COLO668 (cell line): ENCODE results near the gene TMEM52B.

Source experiments
- DNase-seq: peaks from one replicate; lab custom pipeline; 2025; ENCODE audit not compliant: unreplicated experiment; lab: John Stamatoyannopoulos, UW

Gene TMEM52B

GRCh38 chr12:10178821-10179220 is at the start of gene TMEM52B:
TSS of gene TMEM52B (plus strand) at chr12:10179032. CDS start at chr12:10179575, 543 bp downstream.
- no peak for DNase-seq

- no peak for DNase-seq
These were observed 48.8 kb upstream of the TMEM52B start, which contains the start of gene CLEC7A for GRCh38 chr12:10130042-10130441. TSS of gene CLEC7A (minus strand) at chr12:10130199. CDS start at chr12:10130082, 117 bp downstream.

- no peak for DNase-seq
These were observed 47.6 kb upstream of the TMEM52B start for GRCh38 chr12:10131111-10131690.

GRCh38 chr12:10132850-10133370 is 45.9 kb upstream of the TMEM52B start:
- no peak for DNase-seq

GRCh38 chr12:10135126-10135525 is 43.7 kb upstream of the TMEM52B start:
- no peak for DNase-seq

- peak; percentile 33 for DNase-seq
These were observed 42.1 kb upstream of the TMEM52B start for GRCh38 chr12:10136637-10137205.

- DNase-seq, result peak; percentile 2
These were observed 38.8 kb upstream of the TMEM52B start for GRCh38 chr12:10140001-10140400.

GRCh38 chr12:10142976-10143589 is 35.7 kb upstream of the TMEM52B start:
- no peak for DNase-seq

GRCh38 chr12:10147714-10148403 is 31.0 kb upstream of the TMEM52B start:
- no peak for DNase-seq

- DNase-seq, result no peak
These were observed 27.2 kb upstream of the TMEM52B start for GRCh38 chr12:10151621-10152020.

GRCh38 chr12:10153271-10154144 is 25.3 kb upstream of the TMEM52B start:
- DNase-seq, result peak; percentile 46

GRCh38 chr12:10154145-10154496 is 24.7 kb upstream of the TMEM52B start:
- DNase-seq, result no peak

GRCh38 chr12:10155966-10156365 is 22.9 kb upstream of the TMEM52B start:
- no peak for DNase-seq

GRCh38 chr12:10158406-10158805 is 20.4 kb upstream of the TMEM52B start:
- DNase-seq, result no peak

GRCh38 chr12:10159280-10159679 is 19.6 kb upstream of the TMEM52B start:
- no peak for DNase-seq

- DNase-seq, result no peak
These were observed 18.0 kb upstream of the TMEM52B start for GRCh38 chr12:10160617-10161385.

GRCh38 chr12:10163084-10163483 is 15.7 kb upstream of the TMEM52B start:
- DNase-seq, result no peak

GRCh38 chr12:10165421-10165820 is 13.4 kb upstream of the TMEM52B start:
- DNase-seq, result no peak

- DNase-seq, result no peak
These were observed 11.2 kb upstream of the TMEM52B start for GRCh38 chr12:10167599-10167998.

- no peak for DNase-seq
These were observed 9.7 kb upstream of the TMEM52B start for GRCh38 chr12:10169104-10169503.
